Stimulated activated CD4-positive, alpha-beta T cell treated with anti-CD3 and anti-CD28 coated beads, Interleukin-2, amount 100 ng/mL, for 4 hours (primary cell): ENCODE measurements around the gene LRP5.

Experiments
- DNase-seq: peaks from one replicate; pipeline ENCODE4 v3.0.0-alpha.2; 2020; ENCODE audit warnings: low read depth

The LRP5 gene

GRCh38 chr11:68309621-68310185, 2.7 kb upstream of the LRP5 start:
- DNase-seq: no peak

- no peak for DNase-seq
These were observed 953 bp upstream of the LRP5 start for GRCh38 chr11:68311160-68312116.

DNA sequence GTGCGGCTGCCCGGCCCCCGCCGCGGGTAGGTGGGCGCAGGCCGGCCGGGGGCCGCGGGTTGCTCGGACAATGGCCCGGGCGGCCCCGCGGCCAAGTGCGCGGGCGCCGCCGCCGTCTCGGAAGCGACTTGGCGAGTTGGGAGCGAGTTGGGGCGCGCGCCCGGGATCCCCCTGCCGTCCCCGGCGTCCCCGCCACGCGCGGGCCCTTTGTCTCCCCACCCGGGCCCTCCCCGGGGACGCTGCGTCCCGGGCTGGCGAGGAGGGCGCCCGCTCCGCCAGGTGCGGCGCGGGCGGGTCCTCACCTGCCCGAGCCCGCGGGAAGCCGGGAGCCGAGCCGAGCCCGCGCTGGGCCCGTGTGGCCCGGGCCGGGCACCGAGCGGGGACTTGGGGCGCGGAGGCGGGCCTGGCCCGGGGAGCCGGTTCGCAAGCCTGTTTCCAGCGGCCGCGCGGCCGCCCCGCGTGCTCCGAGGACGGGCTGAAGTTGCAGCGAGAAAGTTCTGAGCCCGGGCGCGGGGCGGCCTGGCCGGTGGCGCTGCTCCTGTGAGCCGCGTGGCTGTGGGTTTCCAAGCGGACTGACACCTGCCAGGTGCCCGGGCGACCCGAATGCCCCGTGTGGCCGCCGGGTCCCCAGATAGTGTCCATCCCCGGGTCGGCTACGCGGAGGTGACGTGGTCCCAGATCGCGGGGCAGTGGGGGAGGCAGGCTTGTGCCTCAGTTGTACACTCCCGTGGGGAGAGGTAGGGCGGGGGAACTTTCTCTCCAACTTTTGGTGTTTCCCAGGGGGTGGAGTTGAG, 586 bp downstream of the LRP5 start:
- peak; percentile 7 for DNase-seq

DNA sequence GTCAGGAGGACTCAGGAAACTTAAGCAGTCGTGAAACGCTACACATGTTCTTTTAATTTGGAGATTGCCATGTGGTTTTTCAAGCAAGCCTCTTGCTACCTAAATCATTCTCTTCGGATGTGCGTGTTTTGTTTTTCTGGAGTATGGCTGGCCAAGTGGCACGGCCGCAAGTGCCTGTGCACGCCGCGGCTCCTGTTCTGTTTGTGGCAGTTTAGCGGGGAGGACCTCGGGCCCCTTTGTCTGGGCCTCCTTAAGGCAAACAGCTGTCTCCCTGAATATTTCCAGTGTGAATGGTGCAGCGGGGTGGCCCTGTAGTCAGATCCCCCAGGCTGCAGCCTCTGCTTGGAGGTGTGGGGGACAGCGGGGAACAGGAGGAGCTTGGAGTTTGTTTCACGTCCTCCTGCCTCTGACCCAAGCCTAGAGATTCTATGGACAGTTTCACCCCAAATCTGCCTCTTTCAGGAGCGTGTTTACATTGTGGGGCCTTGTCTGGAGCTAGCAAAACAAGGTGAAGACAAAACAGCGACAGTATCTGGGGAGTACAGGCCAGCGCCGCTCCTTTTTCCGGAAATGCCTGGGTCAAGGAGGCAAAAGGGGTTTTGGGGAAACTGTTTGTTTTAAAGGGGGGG, 1.3 kb downstream of the LRP5 start:
- no peak for DNase-seq

DNA sequence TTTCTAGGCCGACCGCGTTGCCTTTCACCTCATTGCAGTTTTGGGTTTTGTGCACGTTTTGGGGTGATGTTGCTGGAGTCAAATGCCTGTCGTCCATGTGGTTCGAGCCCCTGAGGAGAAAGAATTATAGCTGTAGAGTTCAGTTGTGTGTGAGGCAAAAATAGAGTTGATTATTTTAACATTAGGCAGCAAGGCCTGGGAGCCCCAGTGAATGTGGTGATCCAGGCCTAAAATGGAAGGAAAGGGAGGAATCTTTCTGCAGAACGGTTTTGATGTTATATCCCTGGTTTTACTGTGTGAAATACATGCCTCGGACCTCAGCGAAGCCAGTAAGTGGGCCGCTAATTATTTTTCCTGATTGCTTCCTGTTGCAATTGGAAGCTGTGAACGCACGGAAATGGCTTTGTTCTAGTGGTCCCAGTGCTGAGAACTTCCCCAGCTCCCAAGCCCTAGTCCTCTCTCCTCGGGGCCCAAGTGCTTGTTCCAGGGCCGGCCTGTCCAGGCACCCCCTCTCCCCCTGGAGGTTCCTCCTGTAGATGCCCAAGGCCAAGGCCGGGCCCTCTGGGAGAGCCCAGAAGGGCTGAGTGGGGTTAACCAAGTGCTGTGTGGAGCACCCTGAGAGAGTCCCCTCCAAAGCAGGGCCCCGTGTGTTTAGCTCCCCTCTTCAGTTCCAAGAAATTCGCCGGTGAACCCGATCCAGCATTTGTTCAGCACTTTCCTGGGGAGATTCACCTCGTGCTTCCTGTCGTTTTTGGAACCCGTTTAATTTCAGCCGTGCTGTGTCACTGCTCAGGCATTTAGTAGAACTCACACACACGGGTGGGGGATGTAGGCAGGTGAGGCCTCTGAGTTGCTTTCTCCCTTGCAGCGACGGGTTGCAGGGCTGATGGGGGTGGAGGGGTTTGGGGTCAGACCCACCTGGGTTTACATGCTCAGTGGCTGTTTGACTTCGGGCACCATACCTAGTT, 2.1 kb downstream of the LRP5 start:
- no peak for DNase-seq

DNA sequence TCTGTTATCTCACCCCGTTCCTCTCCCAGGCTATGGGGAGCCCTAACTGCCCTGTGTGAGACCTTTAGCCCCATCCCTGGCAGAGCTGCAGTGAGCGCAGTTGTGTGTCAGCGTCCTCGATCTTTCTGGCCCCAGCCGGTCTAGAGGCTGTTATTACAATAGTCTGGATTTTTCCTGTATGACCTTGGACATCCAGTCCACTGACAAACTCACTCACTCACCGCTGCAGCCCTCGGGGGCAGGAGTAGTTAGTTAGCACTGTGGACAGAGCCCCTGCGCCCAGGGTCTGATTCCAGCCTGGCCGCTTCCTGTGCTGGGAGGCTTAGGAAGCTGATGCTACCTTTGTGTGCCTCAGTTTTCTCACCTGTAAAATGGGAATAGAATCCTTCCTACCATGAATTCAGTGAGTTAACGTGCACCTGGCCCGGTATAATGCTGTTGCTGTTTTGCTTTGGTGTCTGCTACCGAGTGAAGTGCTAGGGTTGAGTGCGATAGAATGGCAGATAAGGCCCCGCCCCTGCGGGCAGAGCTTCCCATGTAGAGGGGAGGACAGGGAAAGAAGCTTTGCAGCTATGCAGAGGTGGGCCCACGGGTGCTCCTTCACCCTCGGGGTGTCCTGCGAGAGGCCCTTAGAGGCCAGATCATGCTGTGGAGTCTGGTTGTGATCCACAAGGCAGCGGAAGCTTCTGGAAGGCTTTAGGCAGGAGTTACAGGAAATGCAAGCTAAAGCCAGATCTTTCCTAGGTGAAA, 3.0 kb downstream of the LRP5 start:
- no peak for DNase-seq

GRCh38 chr11:68317147-68317785, 4.9 kb downstream of the LRP5 start:
- no peak for DNase-seq

- no peak for DNase-seq
These were observed 9.1 kb downstream of the LRP5 start for GRCh38 chr11:68321293-68322051.

DNA sequence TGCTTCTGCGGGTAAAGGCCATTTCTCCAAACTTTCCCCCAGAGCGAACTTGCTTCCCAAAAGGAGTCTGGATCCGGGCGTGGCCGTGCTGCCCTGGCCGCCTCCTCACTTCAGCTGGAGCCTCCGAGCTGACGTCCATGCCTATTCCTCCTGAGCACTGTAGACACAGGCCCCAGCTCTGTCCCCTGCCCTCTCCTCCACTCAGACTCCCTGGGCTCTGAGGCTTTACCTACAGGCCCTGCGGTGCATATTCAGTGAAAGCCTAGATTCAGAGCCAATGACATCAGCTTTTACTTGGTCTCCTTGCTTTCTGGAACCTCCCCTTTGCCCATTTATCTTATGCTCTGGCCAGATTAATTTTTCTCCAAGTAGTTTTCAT, 9.7 kb downstream of the LRP5 start:
- no peak for DNase-seq

DNA sequence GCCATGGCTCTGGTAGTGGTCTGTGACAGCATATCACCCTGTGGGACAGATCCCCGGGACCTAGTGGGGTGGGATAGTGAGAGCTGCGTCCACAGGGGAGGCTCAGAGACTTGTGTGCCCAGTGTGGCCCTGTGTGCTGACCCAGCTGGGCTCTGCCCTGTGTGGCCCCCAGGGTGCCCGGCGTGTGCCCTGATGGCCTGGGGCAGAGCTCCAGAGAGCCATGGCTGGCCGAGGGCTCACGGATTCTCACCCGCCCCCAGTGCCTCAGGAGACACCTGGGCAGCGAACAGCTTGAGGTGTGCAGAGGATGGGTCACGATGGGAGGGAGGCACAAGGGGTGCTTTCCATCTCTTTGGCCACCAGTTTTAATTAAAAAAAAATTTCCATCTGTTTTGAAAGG, 11.8 kb downstream of the LRP5 start:
- no peak for DNase-seq

DNA sequence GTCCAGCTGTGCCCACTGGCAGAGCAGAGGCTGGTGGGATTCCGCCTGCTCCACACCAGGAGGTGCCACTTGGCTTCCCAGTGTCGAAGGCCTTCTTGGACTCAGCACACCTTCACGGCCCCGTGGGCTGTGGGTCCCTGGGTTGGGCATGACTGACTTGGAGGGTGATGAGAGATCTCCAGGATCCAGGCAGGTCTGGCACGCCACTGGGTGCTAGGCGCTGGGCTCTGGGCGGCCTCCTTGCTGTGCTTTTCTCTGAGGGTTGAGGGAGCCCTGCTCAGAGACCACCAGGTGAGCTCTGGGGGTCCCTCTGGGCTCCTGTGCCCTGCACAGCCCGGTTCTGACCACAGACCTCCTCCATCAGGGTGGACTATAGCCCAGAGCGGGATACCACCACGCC, 12.3 kb downstream of the LRP5 start:
- no peak for DNase-seq

DNA sequence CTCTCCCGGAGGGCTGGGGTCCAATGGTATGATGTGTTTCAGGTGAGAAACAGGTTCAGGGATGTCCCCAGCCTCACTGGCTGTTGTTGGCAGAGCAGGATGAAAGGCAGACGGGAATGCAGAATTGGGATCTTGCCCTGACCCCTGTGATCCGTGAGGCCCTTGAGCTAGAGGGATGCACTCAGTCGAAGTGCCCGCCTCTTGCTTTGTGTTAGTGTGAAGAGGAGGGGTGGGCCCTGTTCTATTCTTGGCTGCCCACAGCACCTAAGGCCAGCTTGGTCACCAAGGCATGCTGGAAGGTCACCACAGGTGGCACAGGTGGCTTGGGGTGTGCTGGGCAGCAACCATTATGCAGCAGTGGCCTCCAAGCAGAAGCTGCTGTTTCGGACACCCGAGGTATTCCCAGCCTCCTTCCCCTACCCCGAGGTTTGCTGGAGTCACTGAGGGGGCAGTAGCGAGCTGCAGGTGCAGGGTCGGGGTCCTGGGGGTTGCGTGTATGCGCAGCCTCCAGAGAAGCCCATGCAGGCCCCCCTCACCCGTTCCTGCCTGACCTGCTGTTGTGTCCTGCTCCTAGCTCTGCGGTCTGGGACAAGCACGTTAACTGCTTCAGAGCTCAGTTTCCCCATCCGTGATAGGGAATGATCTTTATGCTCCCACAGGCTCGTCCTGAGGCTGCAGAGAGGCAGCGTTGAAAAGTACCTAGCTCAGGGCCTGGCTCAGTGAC, 13.0 kb downstream of the LRP5 start:
- no peak for DNase-seq

DNA sequence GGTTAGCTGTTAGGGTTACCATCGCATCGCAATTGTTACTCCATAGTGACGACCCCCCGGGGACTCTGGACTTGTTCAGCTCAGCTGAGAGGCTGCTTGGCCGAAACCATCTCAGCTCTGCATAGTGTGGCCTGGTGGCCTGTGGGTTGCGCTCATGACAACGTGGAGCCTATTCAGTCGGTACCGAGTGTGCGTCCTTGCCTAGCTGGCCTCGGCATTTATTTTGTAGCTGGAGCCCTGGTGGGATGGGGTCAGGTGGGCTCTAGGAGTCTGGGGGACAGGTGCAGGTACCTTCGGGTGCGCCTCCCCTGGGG, 13.5 kb downstream of the LRP5 start:
- no peak for DNase-seq

DNA sequence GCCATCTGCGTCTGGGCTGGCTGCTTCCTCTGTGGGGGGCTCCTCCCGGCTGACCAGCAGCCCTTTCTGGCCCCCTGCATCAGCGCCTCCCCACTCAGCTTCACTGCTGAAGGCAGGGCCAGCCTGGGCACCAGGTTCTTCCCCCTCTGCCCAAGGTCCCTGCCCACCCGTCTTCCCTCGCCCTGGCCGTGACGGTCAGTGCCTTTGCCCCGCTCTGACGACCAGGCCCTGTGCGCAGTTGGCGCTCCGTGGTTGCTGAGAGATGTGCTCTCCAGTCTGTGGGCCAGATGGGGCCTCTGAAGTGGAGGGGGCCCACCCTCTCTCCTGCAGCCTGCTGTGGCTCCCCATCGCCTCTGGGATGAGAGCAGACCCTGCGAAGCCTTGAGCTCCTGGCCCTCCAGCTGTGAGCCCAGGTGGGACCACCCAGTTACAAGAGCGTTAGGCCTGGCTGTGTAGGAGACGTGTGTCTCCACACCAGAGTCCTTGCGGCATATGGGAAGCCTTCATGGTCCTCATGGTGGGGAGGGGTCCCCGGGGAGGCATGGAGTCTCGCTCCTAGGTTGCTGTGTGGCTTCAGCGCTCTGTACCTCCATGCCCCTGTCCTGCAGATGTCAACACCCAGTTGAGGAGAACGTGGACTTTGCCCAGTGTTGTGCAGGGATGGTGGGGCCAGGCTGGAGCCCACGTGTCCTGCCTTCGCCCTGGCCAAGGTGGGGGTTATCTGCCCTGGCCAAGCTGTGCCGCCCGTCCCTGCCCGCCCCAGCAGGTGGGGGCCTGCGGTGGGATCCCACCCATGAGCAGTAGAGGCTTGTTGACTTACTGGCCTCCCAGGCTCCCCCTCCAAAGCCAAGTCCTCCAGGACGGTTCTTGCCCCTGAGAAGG, 14.2 kb downstream of the LRP5 start:
- no peak for DNase-seq

DNA sequence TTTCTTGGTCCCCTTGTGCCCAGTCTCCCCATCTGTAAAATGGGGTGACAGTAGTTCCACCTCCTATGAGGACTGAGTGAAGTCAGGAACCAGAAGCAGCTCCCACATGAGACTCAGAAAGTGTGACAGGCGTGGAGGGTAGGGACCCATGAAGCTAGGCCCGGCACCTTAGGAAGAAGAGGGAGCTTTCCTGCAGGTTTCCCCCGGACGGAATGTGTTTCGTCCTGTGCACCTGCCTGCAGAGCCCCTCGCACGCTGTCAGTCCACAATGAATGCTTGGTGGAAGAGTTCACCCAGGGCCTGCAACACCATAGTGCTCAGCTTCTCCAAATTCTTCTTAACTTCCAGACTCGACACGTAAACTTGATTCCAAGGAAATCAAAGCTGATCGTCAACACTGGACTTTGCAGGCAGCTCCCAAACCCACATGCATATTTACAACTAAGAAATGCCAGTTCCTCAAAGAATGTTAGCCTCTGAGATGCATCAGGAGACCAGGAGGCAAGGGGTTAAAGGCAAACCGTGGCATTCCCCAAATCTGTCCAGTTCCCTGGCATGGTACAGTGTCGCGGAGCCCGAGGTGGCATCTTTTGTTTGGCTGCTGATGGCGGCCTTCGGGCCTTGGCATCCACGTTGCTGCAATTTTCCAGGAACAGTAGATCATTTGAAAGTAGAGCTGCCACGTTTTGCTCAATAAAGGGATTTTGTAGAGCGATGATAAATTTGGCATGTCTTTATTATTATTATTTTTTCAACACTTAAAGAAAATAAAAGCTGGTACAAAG, 15.4 kb downstream of the LRP5 start:
- no peak for DNase-seq

- DNase-seq: no peak
These were observed 16.1 kb downstream of the LRP5 start for GRCh38 chr11:68328374-68329091.
